Measurements from ENCODE around the gene PDCD7. TPM values are rescaled to one million over a fixed set of nuclear protein-coding genes. Genes with fewer than 3 reads are reported as not detected.

The PDCD7 gene
- total RNA-seq, 4 donors from 2014 or later: 12.4 to 22.1 (median 16.3) TPM

DNA sequence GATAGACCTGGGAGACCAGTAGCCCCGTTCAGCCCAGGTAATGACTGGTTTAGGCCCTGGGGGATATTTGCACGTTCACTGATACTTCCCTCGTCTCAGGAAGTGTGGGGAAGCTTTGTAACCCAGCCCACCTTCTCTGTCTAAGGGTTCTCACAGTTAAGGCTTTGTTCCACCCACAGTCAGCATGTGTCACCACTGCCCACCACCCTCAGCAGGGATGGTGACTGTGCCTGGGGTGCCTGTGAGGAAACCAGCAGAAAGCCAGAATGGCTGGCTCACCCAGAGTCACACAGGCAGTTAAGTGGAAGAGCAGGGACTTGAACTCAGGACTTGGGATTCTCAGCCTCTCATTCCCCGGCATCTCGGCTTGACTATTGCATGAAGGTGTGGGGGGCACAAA is 51.9 kb downstream of the PDCD7 start:
- Histone ChIP-seq H3K27ac (peak overlapping the region; percentile 3 to 56 (median 38)), H3K9me3 (no peaks in the 10 kb centered on the region), H3K4me1 (peaks cover 8 to 41% (median 31%) of the 10 kb centered on the region in 4 donors), H3K4me3 (no peak overlapping the region), H3K36me3 (no peaks in the 10 kb centered on the region), H3K27me3 (no peaks in the 10 kb centered on the region)
- WGBS, 2 donors (ENCODE audit: low coverage in 1 of 2): 81% methylated on average over 5 of the region's 5 CpGs; no CpG with 5 or more reads in 1 of the 2 donors
- in situ Hi-C loops (cut with MboI; ENCODE audit: low pct_ligation_motif_present in 1 of 4, low pct_unique_long_range_greater_than_20kb in 1 of 4, low sequenced_read_pairs in 3 of 4): loop anchor here in 1 of 4 donors (10.0 kb wide), 1 partner anchor 47 kb away; no protein-coding TSS in a partner anchor
- DNase-seq: no peak
- intact Hi-C loops (cut with DNase I; ENCODE audit: low total_unique reads): no loop called here
- no peak for TF ChIP-seq POLR2A (IDR thresholded peaks at IDR 0.05)
- TF ChIP-seq, protein P1, sequence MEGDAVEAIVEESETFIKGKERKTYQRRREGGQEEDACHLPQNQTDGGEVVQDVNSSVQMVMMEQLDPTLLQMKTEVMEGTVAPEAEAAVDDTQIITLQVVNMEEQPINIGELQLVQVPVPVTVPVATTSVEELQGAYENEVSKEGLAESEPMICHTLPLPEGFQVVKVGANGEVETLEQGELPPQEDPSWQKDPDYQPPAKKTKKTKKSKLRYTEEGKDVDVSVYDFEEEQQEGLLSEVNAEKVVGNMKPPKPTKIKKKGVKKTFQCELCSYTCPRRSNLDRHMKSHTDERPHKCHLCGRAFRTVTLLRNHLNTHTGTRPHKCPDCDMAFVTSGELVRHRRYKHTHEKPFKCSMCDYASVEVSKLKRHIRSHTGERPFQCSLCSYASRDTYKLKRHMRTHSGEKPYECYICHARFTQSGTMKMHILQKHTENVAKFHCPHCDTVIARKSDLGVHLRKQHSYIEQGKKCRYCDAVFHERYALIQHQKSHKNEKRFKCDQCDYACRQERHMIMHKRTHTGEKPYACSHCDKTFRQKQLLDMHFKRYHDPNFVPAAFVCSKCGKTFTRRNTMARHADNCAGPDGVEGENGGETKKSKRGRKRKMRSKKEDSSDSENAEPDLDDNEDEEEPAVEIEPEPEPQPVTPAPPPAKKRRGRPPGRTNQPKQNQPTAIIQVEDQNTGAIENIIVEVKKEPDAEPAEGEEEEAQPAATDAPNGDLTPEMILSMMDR (IDR thresholded peaks at IDR 0.05): no peak
- no peak for TF ChIP-seq POLR2AphosphoS5 (IDR thresholded peaks at IDR 0.05)
- TF ChIP-seq EP300 (IDR thresholded peaks at IDR 0.05; ENCODE audit: low read depth): no peak

DNA sequence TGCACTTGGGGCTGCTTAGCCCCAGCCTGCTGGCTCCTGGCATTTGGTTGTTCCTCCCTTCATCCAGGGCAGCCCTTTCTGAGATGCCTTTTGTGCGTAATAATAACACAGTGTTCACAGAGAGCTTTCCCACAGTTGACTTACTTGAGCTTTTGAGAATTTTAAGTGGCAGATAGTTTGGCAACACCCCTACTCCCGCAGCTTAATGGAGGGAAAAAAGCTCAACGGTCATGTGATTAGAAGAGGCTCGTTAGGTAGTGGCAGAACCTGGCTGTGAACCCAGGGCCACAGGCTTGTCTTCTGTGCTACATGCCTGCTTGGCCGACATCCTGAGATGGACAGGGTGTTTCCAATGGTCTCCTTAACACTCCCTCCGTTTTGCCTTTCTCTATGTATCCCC is 52.3 kb downstream of the PDCD7 start:
- no peak for DNase-seq
- Histone ChIP-seq H3K27ac (peak overlapping the region in 3 of 4 donors; percentile 35 to 56 (median 41)), H3K4me1 (peaks cover 8 to 36% (median 30%) of the 10 kb centered on the region in 4 donors), H3K36me3 (no peaks in the 10 kb centered on the region), H3K27me3 (no peaks in the 10 kb centered on the region), H3K4me3 (no peak overlapping the region), H3K9me3 (no peaks in the 10 kb centered on the region)
- 63 to 78% methylated on average over 5 to 6 of the region's 6 CpGs for WGBS, 2 donors (ENCODE audit: low coverage in 1 of 2)
- TF ChIP-seq, protein P1 (IDR thresholded peaks at IDR 0.05): no peak
- TF ChIP-seq EP300 (IDR thresholded peaks at IDR 0.05; ENCODE audit: low read depth): no peak
- in situ Hi-C loops (cut with MboI; ENCODE audit: low pct_ligation_motif_present in 1 of 4, low pct_unique_long_range_greater_than_20kb in 1 of 4, low sequenced_read_pairs in 3 of 4): loop anchor here in 1 of 4 donors (10.0 kb wide), 1 partner anchor 46 kb away; no protein-coding TSS in a partner anchor
- intact Hi-C loops (cut with DNase I; ENCODE audit: low total_unique reads): no loop called here

DNA sequence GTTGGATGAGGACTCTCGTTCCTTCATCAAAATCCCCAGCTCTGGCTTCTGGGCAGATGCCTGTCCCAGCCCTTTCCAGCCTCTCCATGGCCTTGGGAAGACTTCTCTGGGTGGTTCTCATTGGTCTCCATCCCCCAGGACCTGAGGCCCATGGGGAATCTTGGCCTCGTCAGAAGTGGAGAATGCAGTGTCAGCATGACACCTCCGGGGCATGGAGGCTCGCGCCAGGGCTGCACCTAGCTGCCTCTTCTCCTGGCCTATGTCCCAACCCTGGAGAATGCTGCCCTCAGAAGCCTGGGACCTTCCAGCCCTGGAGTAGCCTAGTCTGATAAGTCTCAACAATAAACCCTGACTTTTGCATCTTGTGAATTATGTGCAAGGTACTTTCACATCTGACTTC is 54.0 kb downstream of the PDCD7 start:
- no peak overlapping the region for H3K4me3 ChIP-seq
- DNase-seq: no peak
- no peaks in the 10 kb centered on the region for H3K9me3 ChIP-seq
- 96% methylated on average over 5 of the region's 5 CpGs; no CpG with 5 or more reads in 1 of the 2 donors for WGBS, 2 donors (ENCODE audit: low coverage in 1 of 2)
- TF ChIP-seq EP300 (IDR thresholded peaks at IDR 0.05; ENCODE audit: low read depth) (no peak), POLR2AphosphoS5 (IDR thresholded peaks at IDR 0.05) (no peak), POLR2A (IDR thresholded peaks at IDR 0.05) (no peak)
- TF ChIP-seq, protein P1 (IDR thresholded peaks at IDR 0.05): no peak
- intact Hi-C loops (cut with DNase I; ENCODE audit: low total_unique reads): no loop called here
- H3K27me3 ChIP-seq: no peaks in the 10 kb centered on the region
- no peak overlapping the region for H3K27ac ChIP-seq
- in situ Hi-C loops (cut with MboI; ENCODE audit: low pct_ligation_motif_present in 1 of 4, low pct_unique_long_range_greater_than_20kb in 1 of 4, low sequenced_read_pairs in 3 of 4): no loop called here
- H3K36me3 ChIP-seq: no peaks in the 10 kb centered on the region
- peaks cover 8 to 35% (median 30%) of the 10 kb centered on the region in 4 donors for H3K4me1 ChIP-seq

DNA sequence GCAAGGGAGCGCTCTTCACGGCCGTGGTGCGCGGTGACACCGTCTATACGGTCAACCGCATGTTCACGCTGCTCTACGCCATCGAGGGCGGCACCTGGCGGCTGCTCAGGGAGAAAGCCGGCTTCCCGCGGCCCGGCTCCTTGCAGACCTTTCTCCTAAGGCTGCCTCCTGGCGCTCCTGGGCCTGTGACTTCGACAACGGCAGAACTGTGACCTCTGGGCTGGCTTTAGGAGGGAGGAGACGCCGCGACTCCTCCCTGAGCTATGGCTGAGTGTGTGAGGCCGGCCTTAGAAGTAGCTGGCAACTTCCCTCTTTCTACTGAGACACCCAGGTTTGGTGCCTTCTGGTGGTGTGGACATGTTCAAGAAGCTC is 55.6 kb downstream of the PDCD7 start:
- Histone ChIP-seq H3K9me3 (no peaks in the 10 kb centered on the region), H3K27me3 (no peaks in the 10 kb centered on the region), H3K36me3 (no peaks in the 10 kb centered on the region), H3K4me3 (no peak overlapping the region), H3K27ac (peak overlapping the region in 1 of 4 donors; percentile 27), H3K4me1 (peaks cover 8 to 27% (median 22%) of the 10 kb centered on the region in 4 donors)
- TF ChIP-seq POLR2AphosphoS5 (IDR thresholded peaks at IDR 0.05): no peak
- TF ChIP-seq, protein P1 (IDR thresholded peaks at IDR 0.05): peak; percentile 56 to 83 (median 70)
- 6% methylated on average over 17 of the region's 24 CpGs; no CpG with 5 or more reads in 1 of the 2 donors for WGBS, 2 donors (ENCODE audit: low coverage in 1 of 2)
- peak; percentile 89 for DNase-seq
- in situ Hi-C loops (cut with MboI; ENCODE audit: low pct_ligation_motif_present in 1 of 4, low pct_unique_long_range_greater_than_20kb in 1 of 4, low sequenced_read_pairs in 3 of 4): no loop called here
- intact Hi-C loops (cut with DNase I; ENCODE audit: low total_unique reads): loop anchor here (1.0 kb wide), 1 partner anchor 24 kb away; no protein-coding TSS in a partner anchor

Data from transverse colon (tissue), 4 donors.